ENCODE measurements around the gene PACRG. TPM values are rescaled to one million over a fixed set of nuclear protein-coding genes. Genes with fewer than 3 reads are reported as not detected.

The PACRG gene
- total RNA-seq, 1 experiment from 2014 or later, result 0.59 TPM

GRCh38 chr6:163328411-163328810, 600.6 kb downstream of the PACRG start:
- ChIA-PET CTCF (no interaction called here), POLR2A (no interaction called here)
- TF ChIP-seq POLR2AphosphoS5 (IDR thresholded peaks at IDR 0.05; ENCODE audit: low read depth, low read length), result no peak
- no peak for TF ChIP-seq SIN3A (IDR thresholded peaks at IDR 0.05; ENCODE audit: borderline replicate concordance, insufficient read depth, low read depth, low read length)
- TF ChIP-seq, protein P1, sequence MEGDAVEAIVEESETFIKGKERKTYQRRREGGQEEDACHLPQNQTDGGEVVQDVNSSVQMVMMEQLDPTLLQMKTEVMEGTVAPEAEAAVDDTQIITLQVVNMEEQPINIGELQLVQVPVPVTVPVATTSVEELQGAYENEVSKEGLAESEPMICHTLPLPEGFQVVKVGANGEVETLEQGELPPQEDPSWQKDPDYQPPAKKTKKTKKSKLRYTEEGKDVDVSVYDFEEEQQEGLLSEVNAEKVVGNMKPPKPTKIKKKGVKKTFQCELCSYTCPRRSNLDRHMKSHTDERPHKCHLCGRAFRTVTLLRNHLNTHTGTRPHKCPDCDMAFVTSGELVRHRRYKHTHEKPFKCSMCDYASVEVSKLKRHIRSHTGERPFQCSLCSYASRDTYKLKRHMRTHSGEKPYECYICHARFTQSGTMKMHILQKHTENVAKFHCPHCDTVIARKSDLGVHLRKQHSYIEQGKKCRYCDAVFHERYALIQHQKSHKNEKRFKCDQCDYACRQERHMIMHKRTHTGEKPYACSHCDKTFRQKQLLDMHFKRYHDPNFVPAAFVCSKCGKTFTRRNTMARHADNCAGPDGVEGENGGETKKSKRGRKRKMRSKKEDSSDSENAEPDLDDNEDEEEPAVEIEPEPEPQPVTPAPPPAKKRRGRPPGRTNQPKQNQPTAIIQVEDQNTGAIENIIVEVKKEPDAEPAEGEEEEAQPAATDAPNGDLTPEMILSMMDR (IDR thresholded peaks at IDR 0.05), result no peak
- TF ChIP-seq TCF7L2 (IDR thresholded peaks at IDR 0.05; ENCODE audit: low read depth, low read length), result no peak
- TF ChIP-seq, protein P2, sequence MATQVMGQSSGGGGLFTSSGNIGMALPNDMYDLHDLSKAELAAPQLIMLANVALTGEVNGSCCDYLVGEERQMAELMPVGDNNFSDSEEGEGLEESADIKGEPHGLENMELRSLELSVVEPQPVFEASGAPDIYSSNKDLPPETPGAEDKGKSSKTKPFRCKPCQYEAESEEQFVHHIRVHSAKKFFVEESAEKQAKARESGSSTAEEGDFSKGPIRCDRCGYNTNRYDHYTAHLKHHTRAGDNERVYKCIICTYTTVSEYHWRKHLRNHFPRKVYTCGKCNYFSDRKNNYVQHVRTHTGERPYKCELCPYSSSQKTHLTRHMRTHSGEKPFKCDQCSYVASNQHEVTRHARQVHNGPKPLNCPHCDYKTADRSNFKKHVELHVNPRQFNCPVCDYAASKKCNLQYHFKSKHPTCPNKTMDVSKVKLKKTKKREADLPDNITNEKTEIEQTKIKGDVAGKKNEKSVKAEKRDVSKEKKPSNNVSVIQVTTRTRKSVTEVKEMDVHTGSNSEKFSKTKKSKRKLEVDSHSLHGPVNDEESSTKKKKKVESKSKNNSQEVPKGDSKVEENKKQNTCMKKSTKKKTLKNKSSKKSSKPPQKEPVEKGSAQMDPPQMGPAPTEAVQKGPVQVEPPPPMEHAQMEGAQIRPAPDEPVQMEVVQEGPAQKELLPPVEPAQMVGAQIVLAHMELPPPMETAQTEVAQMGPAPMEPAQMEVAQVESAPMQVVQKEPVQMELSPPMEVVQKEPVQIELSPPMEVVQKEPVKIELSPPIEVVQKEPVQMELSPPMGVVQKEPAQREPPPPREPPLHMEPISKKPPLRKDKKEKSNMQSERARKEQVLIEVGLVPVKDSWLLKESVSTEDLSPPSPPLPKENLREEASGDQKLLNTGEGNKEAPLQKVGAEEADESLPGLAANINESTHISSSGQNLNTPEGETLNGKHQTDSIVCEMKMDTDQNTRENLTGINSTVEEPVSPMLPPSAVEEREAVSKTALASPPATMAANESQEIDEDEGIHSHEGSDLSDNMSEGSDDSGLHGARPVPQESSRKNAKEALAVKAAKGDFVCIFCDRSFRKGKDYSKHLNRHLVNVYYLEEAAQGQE (IDR thresholded peaks at IDR 0.05; ENCODE audit: insufficient read depth in 1 of 2, low read depth in 2 of 2, low read length in 1 of 2), result no peak
- peak overlapping the region; percentile 29; the same call in 1 of the 2 replicates for H3K27ac ChIP-seq (ENCODE audit: low read length)
- in situ Hi-C loops (cut with HindIII; ENCODE audit: low pct_unique_long_range_greater_than_20kb, low sequenced_read_pairs) (no loop called here), intact Hi-C loops (cut with micrococcal nuclease; ENCODE audit: unreplicated experiment) (loop anchor here (10.0 kb wide), 1 partner anchor 144 kb away; no protein-coding TSS in a partner anchor)
- H3K4me1 ChIP-seq (ENCODE audit: control insufficient read depth, insufficient read depth, low read length), result peaks cover 36% of the 10 kb centered on the region
- H3K9me3 ChIP-seq (ENCODE audit: control insufficient read depth, insufficient read depth, low read depth, low read length), result no peaks in the 10 kb centered on the region
- no TSS peak for BruUV-seq (replicated peaks)
- no peaks in the 10 kb centered on the region for H3K27me3 ChIP-seq (ENCODE audit: control insufficient read depth, insufficient read depth, low read length)
- DNase-seq (ENCODE audit: low read depth, low spot score), result no peak
- ATAC-seq, result no peak
- no peaks in the 10 kb centered on the region for H3K36me3 ChIP-seq (ENCODE audit: control insufficient read depth, insufficient read depth, low read length)
- H3K4me3 ChIP-seq (ENCODE audit: low read depth in 2 of 2, low read length in 2 of 2), result no peak overlapping the region

DNA sequence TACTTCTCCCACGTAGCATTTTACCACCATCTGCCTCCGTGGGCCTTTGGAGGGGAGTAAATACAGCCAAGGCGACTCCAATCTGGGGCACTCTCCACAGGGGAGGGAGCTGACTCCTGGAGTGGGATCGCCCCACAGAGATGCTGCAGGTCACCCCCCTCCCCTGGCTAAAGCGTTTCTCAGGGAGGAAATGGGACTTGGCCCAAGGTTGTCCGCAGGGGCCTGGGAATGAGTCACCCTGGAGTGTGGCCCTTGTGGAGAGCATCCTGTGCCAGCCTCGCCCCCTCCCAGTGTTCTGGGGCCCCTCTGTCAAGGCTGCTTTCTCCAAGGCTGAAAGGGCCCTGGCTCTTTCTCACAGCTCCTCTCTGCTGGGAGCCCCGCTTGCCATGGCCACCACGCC, 602.2 kb downstream of the PACRG start:
- ATAC-seq, result no peak
- POLR2A ChIA-PET, result no interaction called here

More for the DNA sequence above, 602.2 kb downstream of the PACRG start:
- in situ Hi-C loops (cut with HindIII; ENCODE audit: low pct_unique_long_range_greater_than_20kb, low sequenced_read_pairs) (no loop called here), intact Hi-C loops (cut with micrococcal nuclease; ENCODE audit: unreplicated experiment) (loop anchor here (10.0 kb wide), 1 partner anchor 145 kb away; no protein-coding TSS in a partner anchor)
- Histone ChIP-seq H3K9me3 (ENCODE audit: control insufficient read depth, insufficient read depth, low read depth, low read length) (no peaks in the 10 kb centered on the region), H3K4me1 (ENCODE audit: control insufficient read depth, insufficient read depth, low read length) (peaks cover 23% of the 10 kb centered on the region), H3K27ac (ENCODE audit: low read length) (peak overlapping the region; percentile 48), H3K36me3 (ENCODE audit: control insufficient read depth, insufficient read depth, low read length) (no peaks in the 10 kb centered on the region), H3K27me3 (ENCODE audit: control insufficient read depth, insufficient read depth, low read length) (no peaks in the 10 kb centered on the region), H3K4me3 (ENCODE audit: low read depth in 2 of 2, low read length in 2 of 2) (no peak overlapping the region)
- CTCF ChIA-PET, result no interaction called here
- TF ChIP-seq, protein P1 (IDR thresholded peaks at IDR 0.05), result no peak
- TF ChIP-seq SIN3A (IDR thresholded peaks at IDR 0.05; ENCODE audit: borderline replicate concordance, insufficient read depth, low read depth, low read length), result no peak
- TF ChIP-seq, protein P2 (IDR thresholded peaks at IDR 0.05; ENCODE audit: insufficient read depth in 1 of 2, low read depth in 2 of 2, low read length in 1 of 2), result no peak
- TF ChIP-seq POLR2AphosphoS5 (IDR thresholded peaks at IDR 0.05; ENCODE audit: low read depth, low read length), result no peak
- TF ChIP-seq TCF7L2 (IDR thresholded peaks at IDR 0.05; ENCODE audit: low read depth, low read length), result no peak
- BruUV-seq (replicated peaks), result no TSS peak
- no peak for DNase-seq (ENCODE audit: low read depth, low spot score)
